T-helper 2 cell treated with Interferon-gamma antibody and Interleukin-4, amounts not matched to agents 100 ng/mL and 5 ng/mL, for 36 hours (primary cell): ENCODE measurements around the gene VGLL4. TPM values are rescaled to one million over a fixed set of nuclear protein-coding genes. Genes with fewer than 3 reads are reported as not detected.

Source experiments
- intact Hi-C: fragments of 100-400 bp; cut with micrococcal nuclease; formaldehyde crosslinking; loops from one replicate; pipeline ENCODE4 v1.15.1; 2023
- total RNA-seq: library from RNA; stranded (reverse); gene quantifications from 2 replicates; pipeline ENCODE4 v1.2.3, GENCODE V29; 2022

VGLL4 gene
- total RNA-seq, 1 donor from 2014 or later, result 46.7 TPM

DNA sequence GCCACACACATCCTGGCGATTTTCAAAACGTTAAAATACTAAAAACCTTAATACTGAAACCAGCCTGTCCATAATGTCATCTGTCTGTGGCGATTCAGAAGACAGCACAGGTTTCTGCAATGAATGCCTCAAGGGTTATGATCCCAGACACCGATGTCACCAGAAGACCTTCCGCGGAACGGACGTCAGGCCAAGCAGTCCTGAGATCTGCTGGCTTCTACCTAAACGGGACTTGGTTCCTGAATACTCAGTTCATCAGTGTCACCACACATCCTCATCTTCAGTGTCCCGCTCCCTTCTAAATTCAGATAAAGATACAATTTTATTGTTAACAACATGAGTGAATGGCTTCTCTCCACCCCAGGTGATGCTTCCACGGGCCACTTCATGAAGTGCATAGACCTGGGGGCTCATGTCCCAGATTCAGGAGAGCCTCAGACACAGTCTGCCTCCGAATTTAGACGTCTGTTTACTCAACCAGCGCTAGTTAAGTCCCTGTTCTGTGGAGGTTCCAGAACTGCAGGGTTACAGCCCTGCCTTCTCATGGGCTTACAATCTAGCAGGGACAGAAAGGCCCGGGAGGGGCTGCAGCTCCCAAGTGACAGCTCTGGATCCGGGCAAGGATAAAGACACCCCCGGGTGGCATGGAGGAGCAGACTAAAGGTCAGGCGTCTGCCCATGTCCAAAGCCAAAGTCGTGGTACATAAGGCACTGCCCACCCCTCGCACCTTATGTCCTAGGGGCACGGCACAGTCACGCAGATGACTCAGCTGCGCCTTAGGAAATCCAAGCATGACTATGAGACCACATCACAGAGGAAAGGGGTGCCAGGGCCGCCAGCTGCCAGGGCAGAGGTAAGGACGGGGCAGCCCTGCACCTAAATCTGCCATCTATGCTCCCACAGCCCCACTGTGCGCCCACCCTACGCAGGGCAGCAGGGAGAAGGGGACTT, 75.9 kb downstream of the VGLL4 start:
- intact Hi-C loops, result no loop called here

DNA sequence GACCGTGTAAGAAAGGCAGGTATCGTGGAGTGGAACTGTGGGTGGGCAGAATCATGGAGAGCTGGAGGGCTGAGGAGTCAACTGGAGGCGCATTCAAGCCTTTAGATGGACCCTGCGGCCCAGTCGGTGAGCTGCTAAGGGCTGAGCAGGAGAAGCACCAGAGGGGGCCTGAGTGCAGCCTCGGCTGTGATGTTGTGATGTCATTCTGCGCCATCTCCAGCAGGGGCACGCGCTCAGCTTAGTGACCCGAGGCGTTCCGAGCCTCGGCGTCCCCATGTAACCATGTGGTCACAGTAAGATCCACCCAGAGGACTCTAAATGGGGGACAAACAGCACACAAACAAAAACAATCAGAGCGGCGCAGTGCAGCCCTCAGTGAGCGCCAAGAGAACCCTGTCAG, 76.8 kb downstream of the VGLL4 start:
- intact Hi-C loops, result no loop called here

DNA sequence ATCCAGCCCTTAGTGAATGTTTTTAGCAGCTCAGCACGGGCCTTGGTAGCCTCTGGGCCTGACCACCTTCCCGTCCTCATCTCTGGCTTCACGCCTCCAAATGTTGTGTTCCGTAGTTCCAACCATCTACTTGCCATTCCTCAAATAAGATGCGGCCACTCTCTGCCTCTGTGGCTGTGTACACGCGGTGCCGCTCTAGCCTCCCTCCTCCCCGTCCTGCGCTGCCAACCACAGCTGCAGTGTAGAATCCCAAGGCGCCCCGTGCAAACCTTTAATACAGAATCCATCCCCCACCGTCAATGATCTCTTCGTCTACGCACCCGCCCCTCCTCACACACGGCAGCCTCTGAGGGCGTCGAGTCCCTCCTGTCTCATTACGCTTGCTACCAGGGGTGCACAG, 77.2 kb downstream of the VGLL4 start:
- intact Hi-C loops, result no loop called here

DNA sequence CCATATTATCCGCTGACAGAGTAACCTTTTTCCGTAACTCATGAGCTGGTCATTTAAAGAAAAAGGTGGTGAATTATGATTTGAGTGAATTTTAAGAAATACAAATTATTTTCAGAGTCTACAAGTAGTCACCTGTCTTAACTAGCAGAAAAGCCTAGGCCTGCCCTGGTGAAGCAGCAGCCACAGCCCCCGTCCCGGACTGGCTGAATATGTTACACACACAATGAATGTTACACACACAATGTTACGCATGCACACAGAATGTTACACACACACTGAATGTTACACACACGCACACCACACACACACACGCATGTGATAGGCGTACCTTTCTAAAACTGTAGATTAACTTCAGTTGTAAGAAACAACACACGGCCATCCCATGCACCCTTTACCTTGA, 77.8 kb downstream of the VGLL4 start:
- intact Hi-C loops, result no loop called here

DNA sequence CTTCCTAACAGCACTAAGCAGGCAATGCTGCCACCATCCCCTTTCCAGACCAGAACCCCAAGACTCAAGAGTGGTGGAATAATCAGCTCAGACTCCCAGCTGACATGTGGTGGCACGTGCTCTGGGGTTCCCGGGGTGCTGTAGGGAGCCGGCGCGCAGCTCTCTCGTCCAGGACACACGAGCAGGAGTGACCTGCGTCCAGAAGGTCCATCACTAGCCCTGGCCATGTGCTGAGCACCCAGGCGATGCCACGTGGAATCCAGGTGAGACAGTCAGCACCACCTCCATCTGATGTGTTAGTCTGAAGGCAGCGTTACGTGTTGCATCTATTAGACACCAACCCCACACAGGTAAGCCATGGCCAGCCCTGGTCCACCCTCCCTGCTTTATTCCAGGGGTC, 78.2 kb downstream of the VGLL4 start:
- intact Hi-C loops, result no loop called here

DNA sequence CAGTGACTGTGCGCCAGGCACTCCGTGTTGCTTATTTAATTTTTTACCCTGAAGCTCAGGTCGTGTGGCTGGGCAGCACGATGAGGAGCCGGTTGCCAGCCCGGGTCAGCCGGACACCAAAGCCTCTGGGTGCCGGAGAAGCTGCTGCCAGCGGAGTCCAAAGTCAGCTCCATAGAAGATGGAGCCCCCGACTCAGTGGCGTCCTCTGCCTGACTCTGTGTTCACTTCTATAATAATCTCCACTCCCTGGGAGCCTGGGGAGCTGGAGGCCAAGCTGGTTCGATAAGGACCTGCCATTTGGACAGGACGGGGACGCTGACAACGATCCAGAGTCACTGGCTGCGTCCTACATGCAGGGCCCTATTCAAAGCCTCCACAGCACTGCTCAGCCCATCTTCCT, 78.6 kb downstream of the VGLL4 start:
- intact Hi-C loops, result no loop called here

DNA sequence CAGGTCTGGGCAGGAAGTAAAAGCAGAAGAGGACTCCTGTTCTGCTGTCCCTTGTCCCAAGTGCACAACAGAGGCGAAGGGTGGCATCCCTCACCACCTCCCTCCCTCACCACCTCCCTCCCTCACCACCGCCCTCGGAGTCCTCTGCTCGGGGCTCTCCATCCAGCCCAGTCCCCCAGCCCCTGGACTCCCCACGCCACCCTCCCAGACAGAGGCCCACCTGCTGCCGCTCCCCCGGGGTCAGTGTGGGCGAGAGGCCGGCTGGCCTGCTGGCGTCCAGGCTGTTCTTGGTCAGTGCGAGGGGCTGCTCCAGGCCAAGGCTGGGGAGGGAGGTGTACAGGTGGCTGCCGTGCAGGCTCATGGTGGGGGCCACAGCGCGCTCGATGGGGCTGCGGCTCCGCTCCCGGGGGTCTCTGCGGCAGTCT, 79.1 kb downstream of the VGLL4 start:
- intact Hi-C loops, result no loop called here

DNA sequence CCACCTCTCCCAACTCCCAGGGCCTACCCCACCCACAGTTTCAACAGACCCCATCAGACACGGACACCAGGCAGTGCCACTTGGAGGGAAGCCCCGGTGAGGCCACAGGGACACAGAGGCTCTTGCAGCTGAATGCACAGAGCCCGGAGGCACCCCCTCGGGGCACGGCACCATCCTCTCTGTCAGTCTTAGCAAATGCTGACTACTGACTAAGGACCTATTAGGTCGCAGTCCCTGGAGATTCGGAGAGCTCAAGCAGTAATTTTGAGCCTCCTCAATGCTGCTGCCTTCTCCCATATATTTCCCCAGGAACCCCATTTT, 79.9 kb downstream of the VGLL4 start:
- intact Hi-C loops, result no loop called here

DNA sequence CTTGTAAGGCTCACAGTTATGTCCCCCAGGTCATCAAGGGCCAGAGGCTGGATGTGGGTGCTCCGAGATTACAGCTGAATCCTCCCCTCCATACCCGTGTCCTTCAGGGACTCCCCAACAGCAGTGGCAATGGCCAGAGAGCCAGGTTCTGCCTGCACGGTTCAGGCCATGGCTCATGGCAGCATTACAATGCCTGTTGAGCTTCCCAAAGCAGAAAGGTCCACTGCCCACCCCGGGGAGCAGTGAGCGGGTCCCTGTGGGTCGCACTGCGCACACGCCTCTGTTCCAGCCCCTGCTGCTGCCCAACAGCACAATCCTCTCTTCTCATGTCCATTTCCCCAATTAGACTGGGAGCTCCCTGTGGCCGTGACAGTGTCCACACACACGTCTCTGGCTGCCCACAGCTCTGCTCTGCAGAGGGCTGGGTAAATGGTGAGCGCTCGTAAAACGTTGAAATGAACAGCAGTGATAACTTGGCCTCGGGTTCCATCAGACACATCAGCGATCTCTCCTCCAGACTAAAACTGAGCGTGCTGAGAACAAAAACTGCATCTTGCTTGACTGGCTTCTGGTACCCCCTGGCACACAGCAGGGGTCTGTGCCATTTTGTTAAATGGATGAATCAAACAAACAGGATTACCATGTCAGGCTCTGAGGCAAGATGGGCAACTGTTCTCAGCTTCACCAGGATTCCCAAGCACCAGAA, 80.4 kb downstream of the VGLL4 start:
- intact Hi-C loops, result no loop called here

DNA sequence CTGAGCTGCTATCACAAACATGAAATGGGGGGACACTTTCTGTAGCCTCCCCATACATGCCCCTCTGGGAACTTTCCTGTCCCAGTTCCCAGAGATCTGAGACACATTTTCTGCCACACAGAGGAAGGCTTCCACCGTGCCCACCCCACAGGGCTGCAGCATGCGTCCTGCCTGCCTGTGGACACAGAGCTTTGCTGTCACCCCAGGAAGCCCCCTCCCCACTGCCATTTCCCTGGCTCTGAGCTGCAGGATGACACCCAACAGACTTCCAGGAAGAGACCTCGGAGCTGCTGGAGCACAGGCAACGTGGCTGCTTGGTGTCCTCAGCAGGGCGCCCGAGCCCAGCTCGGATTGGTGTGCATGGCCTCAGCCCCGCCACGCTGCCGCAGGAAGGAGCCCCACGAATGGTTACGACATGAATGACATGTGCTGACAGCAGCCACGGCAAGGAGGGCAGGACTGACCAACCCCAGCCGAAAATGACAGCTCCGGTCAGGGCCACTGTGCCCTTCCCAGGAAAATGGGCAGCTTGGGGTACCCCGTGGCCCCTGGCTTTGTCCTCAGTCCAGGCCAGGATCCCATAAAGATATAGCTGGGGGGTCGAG, 81.3 kb downstream of the VGLL4 start:
- intact Hi-C loops, result no loop called here

DNA sequence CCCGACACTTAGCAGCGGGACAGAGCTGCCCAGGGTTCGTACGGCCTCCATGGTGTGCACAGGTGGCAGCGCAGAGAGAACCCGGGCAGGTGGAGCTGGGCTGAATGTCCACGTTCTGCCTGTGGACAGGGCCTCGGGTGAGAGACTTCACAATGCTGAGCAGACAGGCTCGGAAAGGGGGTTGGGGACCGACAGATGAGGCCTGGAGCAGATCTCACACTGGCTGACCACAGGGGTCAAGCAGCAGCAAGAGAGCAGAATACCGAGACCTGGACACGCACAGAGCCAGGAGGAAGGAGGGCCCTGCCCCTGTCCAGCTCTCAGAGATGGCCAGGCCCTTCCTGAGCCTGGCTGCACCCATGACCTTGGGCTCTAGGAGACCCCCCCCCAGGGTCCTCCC, 83.0 kb downstream of the VGLL4 start:
- intact Hi-C loops, result no loop called here

DNA sequence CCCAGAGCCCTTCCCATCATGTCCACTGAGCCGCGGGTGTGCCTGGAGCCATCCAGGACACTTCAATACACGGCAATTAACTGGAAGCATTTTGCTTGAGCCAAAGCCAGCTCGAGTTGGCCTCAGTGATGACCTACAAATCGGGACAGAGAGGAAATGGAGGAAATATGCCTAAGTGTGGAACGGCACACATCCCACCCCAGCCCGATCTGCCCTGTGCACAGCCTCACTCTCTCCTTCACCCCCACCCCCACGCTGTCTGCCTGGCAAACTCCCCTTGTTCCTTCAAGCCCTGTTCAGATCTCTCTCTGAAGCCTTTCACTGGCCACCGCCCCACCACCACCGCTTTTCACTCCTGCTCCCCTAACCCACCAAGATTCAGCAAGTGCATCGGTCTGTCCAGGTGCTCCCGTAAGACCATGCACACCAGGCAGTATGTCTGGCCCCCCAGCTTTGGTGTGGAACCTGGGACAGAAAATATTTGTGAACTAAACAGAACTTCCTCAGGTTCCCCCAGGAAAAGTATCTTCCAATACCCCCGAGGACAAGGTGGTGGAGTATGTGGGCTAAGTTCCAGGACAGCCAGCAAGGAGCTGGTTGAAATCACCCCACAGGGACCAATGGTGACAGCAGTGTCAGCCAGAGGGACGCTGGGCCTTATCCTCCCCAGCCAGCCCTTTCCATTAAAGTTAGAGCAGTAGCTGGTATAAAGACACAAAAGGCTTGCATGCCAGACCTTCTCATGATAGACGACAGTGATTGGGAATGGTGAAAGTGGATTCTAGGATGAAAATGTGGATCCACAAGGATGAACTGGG, 83.7 kb downstream of the VGLL4 start:
- intact Hi-C loops, result no loop called here

DNA sequence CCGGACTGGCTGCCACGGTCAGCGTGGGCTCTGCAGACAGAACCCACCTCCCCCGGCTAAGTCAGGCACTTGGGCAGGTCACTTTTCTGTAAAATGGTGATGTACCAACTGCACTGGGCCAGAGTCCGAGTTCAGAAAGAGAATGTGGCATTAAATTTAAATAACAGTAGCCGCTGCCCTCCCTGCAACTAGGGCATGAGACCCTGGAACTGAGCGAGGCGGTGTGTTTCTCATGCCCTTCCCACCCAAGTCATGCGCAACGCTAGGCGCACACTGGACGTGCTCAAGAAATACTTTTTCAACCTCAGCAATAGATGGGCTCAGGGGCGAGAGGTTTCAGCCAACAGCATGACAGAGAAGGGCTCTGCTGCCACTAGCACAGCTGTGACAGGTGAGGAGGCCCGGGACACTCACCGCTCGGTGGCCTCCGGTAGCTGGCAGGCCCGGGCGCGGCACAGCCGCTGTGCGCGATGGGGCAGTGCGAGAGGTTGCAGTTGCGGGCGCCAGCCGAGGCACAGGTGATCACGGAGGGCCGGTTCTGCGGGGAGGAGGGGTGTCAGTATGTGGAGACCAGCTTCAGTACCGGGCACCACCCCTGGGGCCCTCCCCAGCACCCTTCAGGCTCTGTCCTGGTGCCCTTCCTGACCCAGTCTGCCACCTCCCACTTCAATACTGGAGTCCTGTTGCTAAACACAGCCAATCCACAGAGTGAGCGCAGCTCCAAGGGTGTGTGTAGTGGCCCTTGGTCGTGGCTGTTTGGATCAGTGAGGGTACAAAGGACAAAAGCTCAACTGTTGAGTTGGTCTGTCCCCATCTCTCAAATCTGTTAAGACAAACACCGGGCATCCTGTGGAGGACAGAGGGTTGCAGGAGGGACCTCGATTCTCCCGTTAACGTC, 84.5 kb downstream of the VGLL4 start:
- intact Hi-C loops, result no loop called here

DNA sequence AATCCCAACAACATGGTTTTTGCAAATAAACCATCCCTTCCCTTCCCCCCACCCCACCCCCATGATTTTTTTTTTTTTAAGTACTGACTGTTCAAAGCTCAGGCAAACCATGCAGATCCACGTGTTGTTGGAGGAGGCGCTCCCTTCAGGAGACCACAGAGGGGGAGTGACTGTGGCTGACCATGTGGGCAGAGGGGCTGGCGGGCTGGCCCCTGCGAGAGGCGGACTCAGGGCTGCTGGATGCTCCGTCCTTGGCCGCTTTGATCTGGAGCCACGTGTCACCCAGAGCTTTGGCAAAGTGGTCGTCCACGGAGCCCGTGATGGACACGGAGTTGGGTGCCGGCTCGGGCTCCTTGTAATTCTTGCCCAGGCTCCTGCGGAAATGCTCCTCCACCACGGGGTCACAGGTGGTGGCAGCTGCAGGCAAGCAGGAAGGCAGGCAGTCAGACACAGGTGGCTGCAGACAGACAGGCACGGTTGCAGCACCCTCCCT, 85.3 kb downstream of the VGLL4 start:
- intact Hi-C loops, result no loop called here

DNA sequence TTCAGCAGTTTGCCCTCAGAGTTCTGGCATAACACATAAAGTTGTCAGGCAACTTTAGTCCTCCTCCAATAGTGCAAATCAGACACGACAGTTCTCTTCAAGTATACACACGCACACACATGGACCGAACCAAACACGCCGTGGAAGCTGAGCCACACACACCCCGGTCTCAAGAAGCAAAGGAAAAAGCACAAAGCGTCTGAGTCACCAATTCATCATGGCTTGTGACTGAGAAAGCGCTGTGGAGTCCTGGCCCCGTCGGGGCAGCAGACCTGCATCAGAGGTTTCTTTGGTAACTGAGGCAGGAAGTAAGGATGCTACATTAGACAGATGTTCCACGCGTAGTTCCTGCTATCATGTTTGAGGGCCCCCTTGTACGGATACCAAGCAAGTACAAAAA, 85.7 kb downstream of the VGLL4 start:
- intact Hi-C loops, result no loop called here

DNA sequence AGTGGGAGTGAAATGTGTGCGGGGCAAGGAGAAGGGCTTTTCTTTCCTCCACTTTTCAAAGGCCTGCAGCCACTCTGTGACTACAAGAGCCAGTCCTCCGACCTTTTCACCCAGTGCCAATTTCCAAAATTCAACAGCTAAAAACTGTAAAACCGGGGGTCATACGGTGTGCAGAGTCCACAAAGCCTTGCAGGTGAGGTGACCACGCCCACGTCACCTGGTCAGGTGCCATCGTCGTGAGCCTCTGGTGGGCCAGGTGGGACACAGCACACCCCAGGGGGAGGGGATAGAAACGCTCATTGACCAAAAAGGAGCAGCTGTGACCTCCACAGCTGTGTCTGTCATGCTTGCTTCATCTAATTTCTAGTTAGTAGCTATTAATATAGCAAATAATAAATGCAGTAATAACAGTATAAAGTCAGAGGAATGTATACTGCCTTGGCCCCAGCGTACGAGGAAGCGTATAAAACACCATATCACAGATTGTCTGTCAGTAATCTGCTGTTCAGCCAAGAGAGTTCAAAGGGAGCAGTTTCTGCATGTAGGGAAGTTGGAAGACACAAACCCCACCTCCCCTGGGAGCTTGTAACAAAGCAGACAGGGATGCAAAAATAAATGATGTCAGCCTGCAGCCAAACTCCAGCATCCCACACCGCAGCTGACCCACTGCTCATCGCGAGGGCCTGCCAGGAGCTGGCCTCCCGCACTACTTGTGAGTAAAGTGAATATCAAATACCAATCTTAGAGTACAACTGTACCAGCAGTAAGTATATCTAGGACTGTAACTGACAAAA, 86.7 kb downstream of the VGLL4 start:
- intact Hi-C loops, result no loop called here

DNA sequence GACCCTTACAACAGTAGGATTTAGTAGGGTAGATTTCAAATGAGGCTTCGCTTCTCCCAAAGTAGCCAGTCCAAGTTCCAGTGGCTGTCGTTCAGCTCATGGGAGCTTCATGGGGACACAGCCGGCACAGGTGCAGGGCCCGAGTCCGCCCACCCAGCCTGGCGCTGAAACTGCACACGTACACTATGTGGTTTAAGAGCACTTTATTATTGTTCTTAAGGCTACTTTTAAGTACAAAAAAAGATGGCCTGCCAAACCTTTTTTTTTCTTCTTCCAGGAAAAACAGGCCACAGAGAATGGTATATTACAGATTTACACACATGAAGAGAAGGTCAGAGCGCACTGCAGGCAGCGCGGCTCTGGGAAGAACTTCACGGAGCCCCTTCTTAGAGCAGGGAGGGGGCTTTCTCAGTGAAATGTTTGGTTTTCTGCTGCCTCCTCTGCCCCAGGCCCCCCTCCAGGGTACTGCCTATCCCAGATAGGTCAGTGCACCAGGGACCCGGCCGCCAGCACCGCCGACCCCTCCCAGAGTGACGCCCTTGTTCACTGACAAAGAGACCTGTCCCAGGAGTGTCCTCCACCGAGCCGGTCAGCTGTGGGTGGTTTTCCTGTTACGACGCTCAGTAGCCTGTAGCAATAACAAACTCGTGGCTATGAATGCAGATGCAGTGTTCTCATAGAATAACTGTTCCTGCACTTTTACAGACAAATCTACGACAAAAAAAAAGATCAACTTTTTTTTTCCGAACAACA, 87.7 kb downstream of the VGLL4 start:
- intact Hi-C loops, result no loop called here

DNA sequence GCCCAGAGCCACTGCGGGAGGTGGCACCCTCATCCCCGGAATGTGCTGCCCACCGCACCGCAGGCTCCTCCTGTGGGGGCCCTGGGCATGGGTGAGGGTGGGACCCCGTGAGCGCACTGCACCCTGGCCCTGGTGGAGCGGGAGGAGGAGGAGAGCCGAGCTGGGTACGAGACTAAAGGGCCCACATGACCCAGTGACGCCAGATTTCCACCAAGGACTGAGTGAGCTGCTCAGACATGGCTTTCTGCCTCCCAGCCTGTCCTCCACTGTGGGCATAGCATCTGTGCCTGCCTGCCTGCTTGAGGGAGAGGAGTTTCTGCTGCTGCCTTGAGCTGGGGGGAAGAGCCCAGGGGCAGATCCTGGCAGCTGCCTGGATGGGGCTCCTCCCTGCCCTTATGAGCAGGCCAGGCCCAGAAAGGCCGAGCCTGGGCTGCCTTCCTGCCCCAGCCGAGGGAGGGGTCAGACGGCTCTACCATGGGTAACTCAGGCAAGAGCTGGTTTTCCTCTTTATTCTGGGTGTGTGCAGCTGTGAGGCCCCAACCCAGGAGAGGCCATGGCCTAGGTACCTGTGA, 88.4 kb downstream of the VGLL4 start:
- intact Hi-C loops, result no loop called here
